ENCODE measurements around the gene LTBR. TPM values are rescaled to one million over a fixed set of nuclear protein-coding genes. Genes with fewer than 3 reads are reported as not detected.
A peak's percentile ranks its signal among the peaks of the same experiment; 100 is the strongest.

LTBR gene
- total RNA-seq, 3 donors from 2014 or later (not counting 1 experiment from before 2014, with no cell fraction given) = 3.7 to 5.8 (median 4.4) TPM

DNA sequence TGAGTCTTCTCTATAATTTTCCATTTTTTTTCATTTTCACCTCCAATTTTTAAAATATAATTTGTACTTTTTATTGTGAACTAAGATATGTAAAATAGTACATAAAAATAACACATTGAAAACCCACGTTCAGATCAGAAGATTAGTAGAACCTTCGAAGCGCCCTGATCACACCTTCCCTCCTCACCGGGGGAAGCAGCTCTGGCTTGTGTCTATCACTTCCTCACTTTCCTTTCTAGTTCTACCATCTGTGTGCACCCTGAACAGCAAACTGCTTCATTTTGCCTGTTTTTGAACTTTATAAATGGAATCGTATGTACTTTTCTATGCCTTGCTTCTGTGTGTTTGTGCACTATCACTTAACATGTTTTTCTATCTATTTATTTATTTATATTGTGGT is 49.0 kb downstream of the LTBR start:
- no peaks in the 10 kb centered on the region for H3K27me3 ChIP-seq (ENCODE audit: control insufficient read depth, insufficient read depth, low read length)
- ATAC-seq (peak in 1 of 3 donors; percentile 54), DNase-seq (peak in 1 of 2 donors; percentile 62)
- Mint-ChIP-seq H3K9me3 (no peaks in the 10 kb centered on the region), H3K27me3 (ENCODE audit: low read depth in 2 of 2) (no peaks in the 10 kb centered on the region), H3K4me1 (peaks cover 14 to 21% of the 10 kb centered on the region in 2 donors), H3K4me3 (no peak overlapping the region), H3K27ac (peak overlapping the region in 1 of 2 donors; percentile 79), H3K36me3 (no peaks in the 10 kb centered on the region)
- intact Hi-C loops (cut with micrococcal nuclease) = no loop called here
- H3K27ac ChIP-seq (ENCODE audit: low read length) = no peak overlapping the region
- WGBS (ENCODE audit: insufficient coverage) = 23% methylated on average over 4 of the region's 5 CpGs
- H3K4me3 ChIP-seq (ENCODE audit: low read length) = no peak overlapping the region
- no peaks in the 10 kb centered on the region for H3K36me3 ChIP-seq (ENCODE audit: control insufficient read depth, insufficient read depth, low read length)
- H3K9me3 ChIP-seq (ENCODE audit: control insufficient read depth, insufficient read depth, low read length) = no peaks in the 10 kb centered on the region
- peaks cover 8% of the 10 kb centered on the region for H3K4me1 ChIP-seq (ENCODE audit: control insufficient read depth, insufficient read depth, low read length)
- no peak for TF ChIP-seq CTCF (IDR thresholded peaks at IDR 0.05)

DNA sequence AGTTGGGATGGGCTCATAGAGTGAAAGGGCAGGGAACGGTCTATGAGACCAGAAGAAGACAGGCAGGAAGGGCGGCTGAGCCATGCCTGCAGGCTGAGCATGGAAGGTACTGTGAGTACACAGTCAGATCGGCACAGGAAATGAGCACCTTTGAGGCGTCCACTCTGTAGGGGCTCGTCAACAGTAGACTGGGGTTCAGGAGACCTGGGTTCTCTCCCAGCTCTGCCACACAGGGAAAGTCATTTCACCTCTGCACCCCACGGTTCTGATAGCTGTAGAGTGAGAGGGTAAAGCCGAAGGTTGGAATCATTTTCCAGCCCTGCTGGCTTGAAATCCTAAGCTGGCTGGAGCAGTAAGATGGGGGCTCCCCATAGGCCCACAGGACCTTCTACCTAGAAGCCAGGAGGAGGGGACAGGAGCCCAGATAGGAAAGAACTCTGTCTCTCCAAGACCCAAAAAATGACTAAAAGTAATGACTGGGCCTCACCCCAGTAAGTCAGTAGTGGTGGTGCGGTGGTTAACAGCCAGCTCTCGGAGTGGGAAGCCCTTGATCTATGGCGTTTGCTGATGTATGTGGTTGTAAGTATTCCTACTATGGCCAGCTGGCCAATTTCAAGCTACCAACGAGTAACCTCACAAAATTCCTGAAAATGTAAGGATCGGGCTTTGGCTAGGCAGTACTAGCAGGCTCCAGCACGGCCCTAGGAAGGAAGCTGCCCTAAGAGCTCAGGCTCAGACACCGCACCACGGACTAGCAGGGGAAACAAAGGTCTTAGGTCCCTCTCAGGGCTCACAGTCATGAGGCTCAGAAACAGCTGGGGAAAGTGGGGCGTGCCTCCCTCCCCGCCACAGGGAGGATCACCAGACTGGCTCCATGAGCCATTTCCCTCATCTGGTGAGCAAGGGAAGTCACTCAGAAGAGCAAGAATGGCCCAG is 50.5 kb downstream of the LTBR start:
- TF ChIP-seq CTCF (IDR thresholded peaks at IDR 0.05) = no peak
- no peak overlapping the region for H3K4me3 Mint-ChIP-seq

GRCh38 chr12:6435961-6436715 is 52.2 kb downstream of the LTBR start:
- no peaks in the 10 kb centered on the region for H3K9me3 Mint-ChIP-seq
- TF ChIP-seq CTCF (IDR thresholded peaks at IDR 0.05) = no peak
- H3K4me1 Mint-ChIP-seq = peaks cover 1 to 8% of the 10 kb centered on the region in 2 donors
- Histone ChIP-seq H3K27me3 (ENCODE audit: control insufficient read depth, insufficient read depth, low read length) (no peaks in the 10 kb centered on the region), H3K27ac (ENCODE audit: low read length) (no peak overlapping the region), H3K4me1 (ENCODE audit: control insufficient read depth, insufficient read depth, low read length) (no peaks in the 10 kb centered on the region), H3K36me3 (ENCODE audit: control insufficient read depth, insufficient read depth, low read length) (no peaks in the 10 kb centered on the region), H3K9me3 (ENCODE audit: control insufficient read depth, insufficient read depth, low read length) (no peaks in the 10 kb centered on the region), H3K4me3 (ENCODE audit: low read length) (no peak overlapping the region)
- ATAC-seq (no peak), DNase-seq (no peak)
- no peaks in the 10 kb centered on the region for H3K27me3 Mint-ChIP-seq (ENCODE audit: low read depth in 2 of 2)
- H3K36me3 Mint-ChIP-seq = no peaks in the 10 kb centered on the region
- H3K4me3 Mint-ChIP-seq = no peak overlapping the region
- 95% methylated on average over 12 of the region's 13 CpGs for WGBS (ENCODE audit: insufficient coverage)
- intact Hi-C loops (cut with micrococcal nuclease) = no loop called here
- no peak overlapping the region for H3K27ac Mint-ChIP-seq

More for the DNA sequence above, 50.5 kb downstream of the LTBR start:
- intact Hi-C loops (cut with micrococcal nuclease) = no loop called here
- Histone ChIP-seq H3K9me3 (ENCODE audit: control insufficient read depth, insufficient read depth, low read length) (no peaks in the 10 kb centered on the region), H3K27me3 (ENCODE audit: control insufficient read depth, insufficient read depth, low read length) (no peaks in the 10 kb centered on the region), H3K4me1 (ENCODE audit: control insufficient read depth, insufficient read depth, low read length) (peaks cover 8% of the 10 kb centered on the region), H3K4me3 (ENCODE audit: low read length) (no peak overlapping the region), H3K36me3 (ENCODE audit: control insufficient read depth, insufficient read depth, low read length) (no peaks in the 10 kb centered on the region), H3K27ac (ENCODE audit: low read length) (no peak overlapping the region)
- DNase-seq = peak in 1 of 2 donors; percentile 73
- no peak for ATAC-seq
- Mint-ChIP-seq H3K36me3 (no peaks in the 10 kb centered on the region), H3K9me3 (no peaks in the 10 kb centered on the region), H3K27me3 (ENCODE audit: low read depth in 2 of 2) (no peaks in the 10 kb centered on the region), H3K4me1 (peaks cover 14 to 21% of the 10 kb centered on the region in 2 donors), H3K27ac (no peak overlapping the region)
- 88% methylated on average over 17 of the region's 17 CpGs for WGBS (ENCODE audit: insufficient coverage)
